GM18505 (cell line): Measurements from ENCODE around the gene SWI5.

Experiments used
- ATAC-seq: cut with Tn5 transposase; IDR thresholded peaks from one replicate; pipeline ENCODE4 v1.9.1; 2021; ENCODE audit not compliant: unreplicated experiment
- POLR2A ChIP-seq: IDR thresholded peaks from 4 replicates; pipeline ENCODE4 v1.6.1; 2011; ENCODE audit warnings: borderline replicate concordance; ENCODE audit not compliant: insufficient read depth, insufficient read length; ENCODE audit errors: extremely low read depth

SWI5 gene

DNA sequence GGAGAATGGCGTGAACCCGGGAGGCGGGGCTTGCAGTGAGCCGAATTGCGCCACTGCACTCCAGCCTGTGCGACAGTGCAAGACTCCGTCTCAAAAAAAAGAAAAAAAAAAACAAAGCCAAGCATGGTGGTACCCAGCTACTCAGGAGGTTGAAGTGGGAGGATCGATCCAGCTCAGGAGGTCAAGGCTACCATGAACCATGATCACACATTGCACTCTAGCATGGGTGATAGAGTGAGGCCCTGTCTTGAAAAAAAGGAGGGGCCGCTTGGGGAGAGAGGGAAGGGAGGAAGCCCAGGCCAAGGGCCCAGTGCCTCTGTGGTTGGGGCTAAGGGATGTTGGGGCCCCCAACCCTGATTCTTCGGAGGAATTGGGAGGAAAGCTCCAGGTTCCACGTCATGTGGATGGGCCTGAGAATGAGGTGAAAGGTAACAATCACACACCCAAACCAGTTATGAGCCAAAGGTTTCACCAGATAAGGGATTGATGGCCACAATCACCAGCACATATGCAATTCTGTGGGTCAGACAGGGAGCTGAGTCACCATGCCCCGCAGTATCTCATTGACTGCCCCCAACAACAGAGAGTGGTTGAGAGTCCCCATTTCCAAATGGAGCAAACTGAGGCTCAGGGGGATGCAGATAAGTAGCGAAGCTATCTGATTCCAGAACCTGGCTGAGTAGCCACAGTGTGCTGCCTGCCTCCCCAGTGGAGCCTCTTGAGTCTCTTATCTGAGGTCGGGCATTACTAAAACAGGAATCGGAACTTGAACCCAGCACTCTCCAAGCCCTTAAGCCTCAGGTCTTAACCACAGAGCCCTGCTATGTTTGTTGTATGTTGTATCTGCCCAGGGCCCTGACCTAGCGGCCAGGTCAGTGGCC lies 20.5 kb downstream of the SWI5 start:
- no peak for ATAC-seq
- no peak for TF ChIP-seq POLR2A

DNA sequence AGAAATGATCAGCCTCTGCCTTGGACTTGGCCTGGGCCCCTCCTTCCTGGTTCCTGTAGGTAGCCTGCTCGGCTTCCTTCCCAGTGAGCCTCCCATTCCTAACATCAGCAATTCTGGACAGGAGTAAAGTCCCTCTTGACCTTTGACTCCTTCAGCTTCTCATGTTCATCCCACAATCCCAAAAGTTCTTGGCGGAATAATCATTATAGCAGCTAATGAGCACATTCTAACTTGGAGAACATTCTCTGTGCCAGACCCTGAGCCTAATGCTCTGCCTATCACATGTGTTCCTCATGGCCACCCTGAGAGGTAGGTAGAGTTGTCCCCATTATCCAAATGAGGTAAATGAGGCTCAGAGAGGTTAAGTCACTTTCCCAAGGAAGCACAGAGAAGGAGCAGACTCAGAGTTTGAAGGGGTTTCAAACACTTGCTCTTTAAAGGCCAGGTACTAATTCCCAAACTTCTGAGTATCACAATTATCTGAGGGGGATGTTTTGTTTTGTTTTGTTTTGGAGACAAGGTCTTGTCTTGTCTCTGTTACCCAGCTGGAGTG lies 21.2 kb downstream of the SWI5 start:
- no peak for ATAC-seq

GRCh38 chr9:128298535-128299482 lies 22.7 kb downstream of the SWI5 start:
- ATAC-seq, result no peak
- TF ChIP-seq POLR2A, result no peak

More for the DNA sequence above, 21.2 kb downstream of the SWI5 start:
- no peak for TF ChIP-seq POLR2A

- no peak for ATAC-seq
- no peak for TF ChIP-seq POLR2A
Observed at GRCh38 chr9:128304136-128304970, 28.3 kb downstream of the SWI5 start.

- ATAC-seq, result no peak
- TF ChIP-seq POLR2A, result no peak
Observed at GRCh38 chr9:128304971-128305288, 28.9 kb downstream of the SWI5 start.

DNA sequence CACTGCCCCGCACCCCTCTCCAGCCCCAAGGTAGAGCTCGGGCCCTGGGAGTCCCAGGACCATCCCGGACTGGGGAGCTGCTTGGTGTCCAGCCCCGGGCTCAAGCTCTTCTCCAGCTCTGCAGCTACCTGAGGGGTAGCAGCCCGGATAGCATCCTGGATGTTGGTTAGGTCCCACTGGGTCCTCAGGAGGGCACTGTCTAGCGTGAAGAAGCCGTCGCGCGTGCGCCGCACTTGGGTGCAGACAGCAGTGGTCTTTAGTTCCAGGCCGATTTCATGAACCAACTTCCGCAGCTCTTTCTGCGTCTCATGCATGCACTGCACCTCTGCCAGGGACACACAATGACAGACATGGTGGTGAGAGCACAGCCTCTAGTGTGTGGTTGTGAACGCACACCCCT lies 33.5 kb downstream of the SWI5 start:
- ATAC-seq, result no peak
- TF ChIP-seq POLR2A, result no peak

DNA sequence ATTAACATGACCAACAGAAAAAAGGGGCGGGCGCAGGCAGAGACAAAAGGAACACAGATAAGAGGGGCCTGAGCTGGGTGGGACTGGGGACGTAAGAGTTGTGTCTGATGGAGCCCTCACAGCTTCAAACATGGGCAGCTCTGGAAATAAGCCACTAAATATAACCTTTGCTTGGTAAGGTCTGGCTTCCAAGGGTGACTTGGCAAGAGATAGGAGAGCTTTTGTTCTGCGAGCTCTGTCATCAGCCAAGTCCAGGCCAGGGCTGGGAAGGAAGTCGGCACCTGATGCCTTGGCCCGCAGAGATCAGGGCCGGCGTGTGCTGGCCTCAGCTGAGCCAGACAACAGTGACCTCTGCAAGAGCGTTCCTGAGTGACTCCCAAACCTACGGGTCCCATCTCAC lies 34.4 kb downstream of the SWI5 start:
- TF ChIP-seq POLR2A, result no peak
- no peak for ATAC-seq

GRCh38 chr9:128314697-128315096 lies 38.6 kb downstream of the SWI5 start:
- no peak for ATAC-seq

GRCh38 chr9:128316421-128316820 lies 40.3 kb downstream of the SWI5 start:
- TF ChIP-seq POLR2A, result no peak
- ATAC-seq, result no peak

More at GRCh38 chr9:128314697-128315096, 38.6 kb downstream of the SWI5 start:
- no peak for TF ChIP-seq POLR2A

GRCh38 chr9:128317629-128318028 lies 41.6 kb downstream of the SWI5 start:
- ATAC-seq, result no peak
- TF ChIP-seq POLR2A, result no peak

- no peak for TF ChIP-seq POLR2A
Observed at GRCh38 chr9:128321343-128321742, 45.3 kb downstream of the SWI5 start.

GRCh38 chr9:128321879-128322403 lies 45.9 kb downstream of the SWI5 start:
- no peak for TF ChIP-seq POLR2A
- ATAC-seq, result peak; percentile 14

More at GRCh38 chr9:128321343-128321742, 45.3 kb downstream of the SWI5 start:
- no peak for ATAC-seq
